B cell (primary cell): ENCODE measurements around the gene PUS10. TPM values are rescaled to one million over a fixed set of nuclear protein-coding genes. Genes with fewer than 3 reads are reported as not detected.

Experiments
- ATAC-seq: fragments of 200-7000 bp; cut with Tn5 transposase; one replicate; pipeline ENCODE4 v1.10.0; 2021; ENCODE audit warnings: low read depth, mild to moderate bottlenecking, moderate number of reproducible peaks, moderate library complexity
- CTCF ChIA-PET: fragments of 350-600 bp; sonication (Branson Sonifier 250); formaldehyde crosslinking; loops from one replicate; lab custom pipeline; 2021; ENCODE audit warnings: antibody characterized with exemption, inconsistent platforms; lab: Charles Lee
- POLR2A ChIA-PET: fragments of 350-600 bp; sonication (Branson Sonifier 250); formaldehyde crosslinking; loops from one replicate; lab custom pipeline; 2021; ENCODE audit warnings: antibody characterized with exemption; lab: Charles Lee
- DNase-seq: peaks from one replicate; pipeline ENCODE4 v3.0.0; 2013
- H2AFZ ChIP-seq: 2 replicates; pipeline ENCODE4 v1.6.1; 2012; ENCODE audit warnings: mild to moderate bottlenecking, low read depth, low read length; ENCODE audit not compliant: insufficient read depth, poor library complexity, severe bottlenecking
- H3K27ac ChIP-seq, 2 donors: 1 replicate in 1 of 2; 2 replicates in 1 of 2; pipeline ENCODE4 v1.5.1; 2012 to 2013; ENCODE audit warnings: low read length in 2 of 2, mild to moderate bottlenecking in 2 of 2, moderate library complexity in 1 of 2
- H3K27me3 ChIP-seq, 4 experiments: fragments of 200-600 bp in 1 of 4; sonication (generic) in 1 of 4; replicated peaks in 1 of 4; 1 replicate in 2 of 4; 2 replicates in 2 of 4; pipeline versions ENCODE4 v1.6.1 to v1.7.0; 2013 to 2016; ENCODE audit warnings: low read length in 3 of 4, mild to moderate bottlenecking in 2 of 4, mixed read lengths in 1 of 4, moderate library complexity in 1 of 4; ENCODE audit not compliant: insufficient read depth in 4 of 4, control insufficient read depth in 3 of 4; ENCODE audit errors: control extremely low read depth in 1 of 4
- H3K36me3 ChIP-seq, 2 experiments: replicated peaks in 1 of 2; 1 replicate in 1 of 2; 2 replicates in 1 of 2; pipeline versions ENCODE4 v1.6.1 to v1.7.1; 2013; ENCODE audit warnings: low read length in 1 of 2; ENCODE audit not compliant: insufficient read depth in 2 of 2, control insufficient read depth in 1 of 2; ENCODE audit errors: control extremely low read depth in 1 of 2, extremely low read depth in 1 of 2
- H3K4me1 ChIP-seq, 2 donors: fragments of 200-600 bp in 1 of 2; sonication (generic) in 1 of 2; 1 replicate in 1 of 2; 2 replicates in 1 of 2; pipeline versions ENCODE4 v1.5.1 to v1.6.1; 2013 to 2017; ENCODE audit warnings: low read length in 2 of 2; ENCODE audit not compliant: control insufficient read depth in 2 of 2, insufficient read depth in 2 of 2
- H3K4me2 ChIP-seq: replicated peaks from 2 replicates; pipeline ENCODE3; 2012; ENCODE audit warnings: mild to moderate bottlenecking, low read depth, low read length; ENCODE audit not compliant: poor library complexity, severe bottlenecking
- H3K4me3 ChIP-seq, 5 experiments: fragments of 200-600 bp in 1 of 5; sonication (generic) in 1 of 5; 1 replicate in 3 of 5; 2 replicates in 2 of 5; pipeline versions ENCODE4 v1.5.1 to v1.7.0; 2011 to 2016; ENCODE audit warnings: low read length in 4 of 5, mild to moderate bottlenecking in 4 of 5, low read depth in 2 of 5, control low read depth in 1 of 5, moderate library complexity in 1 of 5; ENCODE audit not compliant: insufficient read depth in 1 of 5; ENCODE audit errors: control extremely low read depth in 1 of 5, extremely low read depth in 1 of 5
- H3K79me2 ChIP-seq: fragments of 200-600 bp; sonication (generic); one replicate; pipeline ENCODE4 v1.6.0; 2016; ENCODE audit warnings: low read length; ENCODE audit not compliant: control insufficient read depth, insufficient read depth
- H3K9ac ChIP-seq: fragments of 200-600 bp; sonication (generic); 2 replicates; pipeline ENCODE4 v1.6.1; 2017; ENCODE audit warnings: mild to moderate bottlenecking, low read length, moderate library complexity
- H3K9me3 ChIP-seq, 3 donors: one replicate each; pipeline versions ENCODE4 v1.6.1 to v1.7.1; 2013; ENCODE audit warnings: low read length in 2 of 3; ENCODE audit not compliant: control insufficient read depth in 2 of 3, insufficient read depth in 1 of 3; ENCODE audit errors: control extremely low read depth in 1 of 3
- H4K20me1 ChIP-seq: 2 replicates; pipeline ENCODE4 v1.6.0; 2012; ENCODE audit warnings: mild to moderate bottlenecking, low read length; ENCODE audit not compliant: insufficient read depth, control insufficient read depth, poor library complexity, severe bottlenecking
- H3K27ac Mint-ChIP-seq: one replicate; pipeline ENCODE4 v1.8.0; 2021; ENCODE audit warnings: mixed read lengths
- H3K27me3 Mint-ChIP-seq: one replicate; pipeline ENCODE4 v1.8.0; 2021; ENCODE audit warnings: mixed read lengths
- H3K4me1 Mint-ChIP-seq: one replicate; pipeline ENCODE4 v1.8.0; 2021; ENCODE audit warnings: mixed read lengths
- H3K4me3 Mint-ChIP-seq: one replicate; pipeline ENCODE4 v1.8.0; 2021; ENCODE audit warnings: mixed read lengths
- H3K9me3 Mint-ChIP-seq: one replicate; pipeline ENCODE4 v1.8.0; 2022; ENCODE audit warnings: mixed read lengths; ENCODE audit not compliant: insufficient read depth
- EZH2 ChIP-seq: IDR thresholded peaks from 2 replicates; pipeline ENCODE4 v1.6.1; 2012; ENCODE audit warnings: borderline replicate concordance, low read depth, mild to moderate bottlenecking, moderate library complexity, low read length; ENCODE audit not compliant: insufficient read depth, poor library complexity, severe bottlenecking
- WGBS: methylation state at CpG from one replicate; pipeline ENCODE4 v1.1.5; 2013; ENCODE audit warnings: missing lambda C conversion rate; ENCODE audit not compliant: insufficient coverage; 5-methylcytosine and 5-hydroxymethylcytosine counted together
- intact Hi-C: fragments of 100-400 bp; cut with micrococcal nuclease; formaldehyde crosslinking; loops from one replicate; pipeline ENCODE4 v1.10.0; 2022
- polyA plus RNA-seq: library from polyadenylated mRNA; depleted of rRNA; stranded (reverse); fragments of >200 nt; gene quantifications from 2 replicates; pipeline ENCODE4 v1.2.3, GENCODE V29; 2012
- total RNA-seq, 2 donors: library from RNA; stranded (reverse); fragments of 120-200 nt in 1 of 2; gene quantifications; 1 replicate in 1 of 2; 2 replicates in 1 of 2; pipeline versions ENCODE4 v1.2.3 to v1.2.4, GENCODE V29; 2013 to 2022
- TF ChIP-seq, protein P1 (sequence below): fragments of 200-600 bp; IDR thresholded peaks from one replicate; pipeline ENCODE4 v1.8.0; 2022; ENCODE audit warnings: antibody characterized with exemption, mild to moderate bottlenecking

Gene PUS10
- total and polyA plus RNA-seq, 2 donors (not counting 1 experiment from before 2014, with no cell fraction given): 3.2 to 7.1 TPM

DNA sequence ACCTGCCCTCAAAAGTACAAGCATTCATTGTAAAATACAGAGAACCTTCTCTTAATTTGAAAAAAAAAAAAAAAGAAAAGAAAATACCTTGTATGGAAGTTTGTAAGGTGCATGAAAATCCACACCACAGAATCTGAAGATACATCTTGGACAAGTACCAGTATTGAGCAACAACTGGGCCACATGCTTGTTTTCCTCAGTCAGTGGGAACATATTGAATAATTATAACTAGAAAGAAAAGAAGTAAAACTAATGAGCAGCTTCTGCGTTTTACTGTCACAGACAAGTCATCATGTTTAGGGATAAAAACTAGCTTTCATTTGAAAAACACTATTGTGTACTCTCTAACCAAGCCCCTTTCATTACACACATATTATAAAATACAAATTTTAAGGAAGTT, 6.4 kb downstream of the PUS10 start:
- Histone ChIP-seq H3K9ac (no peak overlapping the region), H2AFZ (no peak overlapping the region), H3K4me3 (no peak overlapping the region), H3K27me3 (no peaks in the 10 kb centered on the region), H3K9me3 (no peaks in the 10 kb centered on the region), H3K4me1 (peaks cover 4 to 6% of the 10 kb centered on the region in 2 donors), H3K4me2 (no peak overlapping the region), H3K36me3 (peaks cover 0 to 2% of the 10 kb centered on the region in 2 experiments), H4K20me1 (no peaks in the 10 kb centered on the region), H3K27ac (no peak overlapping the region), H3K79me2 (peaks cover 3% of the 10 kb centered on the region)
- no peak for TF ChIP-seq EZH2
- TF ChIP-seq, protein P1, sequence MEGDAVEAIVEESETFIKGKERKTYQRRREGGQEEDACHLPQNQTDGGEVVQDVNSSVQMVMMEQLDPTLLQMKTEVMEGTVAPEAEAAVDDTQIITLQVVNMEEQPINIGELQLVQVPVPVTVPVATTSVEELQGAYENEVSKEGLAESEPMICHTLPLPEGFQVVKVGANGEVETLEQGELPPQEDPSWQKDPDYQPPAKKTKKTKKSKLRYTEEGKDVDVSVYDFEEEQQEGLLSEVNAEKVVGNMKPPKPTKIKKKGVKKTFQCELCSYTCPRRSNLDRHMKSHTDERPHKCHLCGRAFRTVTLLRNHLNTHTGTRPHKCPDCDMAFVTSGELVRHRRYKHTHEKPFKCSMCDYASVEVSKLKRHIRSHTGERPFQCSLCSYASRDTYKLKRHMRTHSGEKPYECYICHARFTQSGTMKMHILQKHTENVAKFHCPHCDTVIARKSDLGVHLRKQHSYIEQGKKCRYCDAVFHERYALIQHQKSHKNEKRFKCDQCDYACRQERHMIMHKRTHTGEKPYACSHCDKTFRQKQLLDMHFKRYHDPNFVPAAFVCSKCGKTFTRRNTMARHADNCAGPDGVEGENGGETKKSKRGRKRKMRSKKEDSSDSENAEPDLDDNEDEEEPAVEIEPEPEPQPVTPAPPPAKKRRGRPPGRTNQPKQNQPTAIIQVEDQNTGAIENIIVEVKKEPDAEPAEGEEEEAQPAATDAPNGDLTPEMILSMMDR: no peak
- POLR2A ChIA-PET: no interaction called here
- DNase-seq (no peak), ATAC-seq (no peak)
- H3K4me3 Mint-ChIP-seq: no peak overlapping the region
- CTCF ChIA-PET: interaction anchor here (1.3 kb wide), 1 partner anchor 13 kb away, joined by 3 read pairs; no protein-coding TSS in a partner anchor
- WGBS: no CpG with 5 or more reads among the region's 1 CpG
- intact Hi-C loops: no loop called here
- no peak overlapping the region for H3K27ac Mint-ChIP-seq
- no peaks in the 10 kb centered on the region for H3K27me3 Mint-ChIP-seq
- H3K4me1 Mint-ChIP-seq: peaks cover 12% of the 10 kb centered on the region
- H3K9me3 Mint-ChIP-seq: no peaks in the 10 kb centered on the region

DNA sequence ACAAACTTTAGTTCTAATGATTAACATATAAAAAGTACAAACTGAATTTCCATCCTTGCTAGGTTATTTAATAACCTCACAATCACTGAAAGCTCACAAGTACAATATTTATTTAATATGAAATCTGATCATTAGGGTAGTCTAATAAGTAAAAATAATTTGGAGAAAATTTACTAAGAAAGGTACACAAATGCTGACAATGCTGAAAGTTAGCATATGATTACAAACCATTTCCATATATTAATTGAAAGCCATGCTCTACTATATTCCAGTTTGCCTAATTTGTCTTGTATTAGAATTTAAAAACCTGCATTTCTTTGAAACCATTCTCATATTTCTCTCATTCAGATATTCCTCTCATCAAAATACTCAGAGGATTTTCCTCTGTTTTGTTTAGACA, 8.7 kb downstream of the PUS10 start:
- Histone ChIP-seq H2AFZ (no peak overlapping the region), H3K4me3 (no peak overlapping the region), H3K27ac (no peak overlapping the region), H3K4me1 (no peaks in the 10 kb centered on the region), H3K9ac (no peak overlapping the region), H3K36me3 (peaks cover 0 to 2% of the 10 kb centered on the region in 2 experiments), H3K27me3 (no peaks in the 10 kb centered on the region), H3K4me2 (no peak overlapping the region), H4K20me1 (no peaks in the 10 kb centered on the region), H3K9me3 (no peaks in the 10 kb centered on the region), H3K79me2 (no peaks in the 10 kb centered on the region)
- Mint-ChIP-seq H3K27me3 (no peaks in the 10 kb centered on the region), H3K27ac (no peak overlapping the region), H3K4me3 (no peak overlapping the region), H3K4me1 (no peaks in the 10 kb centered on the region), H3K9me3 (no peaks in the 10 kb centered on the region)
- CTCF ChIA-PET: no interaction called here
- no peak for ATAC-seq
- TF ChIP-seq, protein P1: no peak
- no peak for TF ChIP-seq EZH2
- POLR2A ChIA-PET: no interaction called here
- DNase-seq: no peak
- intact Hi-C loops: no loop called here
